ENCODE results near the gene LHFPL3.

Gene LHFPL3

GRCh38 chr7:104758504-104758903 lies 430.1 kb downstream of the LHFPL3 start:
- DNase-seq: no peak

GRCh38 chr7:104761892-104762291 lies 433.5 kb downstream of the LHFPL3 start:
- DNase-seq: no peak

- no peak for DNase-seq
These were observed 438.7 kb downstream of the LHFPL3 start for GRCh38 chr7:104767113-104767512.

GRCh38 chr7:104767826-104768536 lies 439.6 kb downstream of the LHFPL3 start:
- no peak for DNase-seq

GRCh38 chr7:104772405-104773345 lies 444.3 kb downstream of the LHFPL3 start:
- DNase-seq: no peak

- DNase-seq: no peak
These were observed 445.4 kb downstream of the LHFPL3 start for GRCh38 chr7:104773796-104774195.

- DNase-seq: no peak
These were observed 447.1 kb downstream of the LHFPL3 start for GRCh38 chr7:104775531-104775930.

- DNase-seq: no peak
These were observed 448.9 kb downstream of the LHFPL3 start for GRCh38 chr7:104777301-104777800.

- no peak for DNase-seq
These were observed 451.5 kb downstream of the LHFPL3 start for GRCh38 chr7:104779888-104780287.

GRCh38 chr7:104784686-104785085 lies 456.3 kb downstream of the LHFPL3 start:
- DNase-seq: no peak

- DNase-seq: no peak
These were observed 461.4 kb downstream of the LHFPL3 start for GRCh38 chr7:104789780-104790179.

- no peak for DNase-seq
These were observed 462.0 kb downstream of the LHFPL3 start for GRCh38 chr7:104790440-104790839.

- no peak for DNase-seq
These were observed 462.7 kb downstream of the LHFPL3 start for GRCh38 chr7:104791080-104791479.

GRCh38 chr7:104793066-104793465 lies 464.7 kb downstream of the LHFPL3 start:
- no peak for DNase-seq

- no peak for DNase-seq
These were observed 465.8 kb downstream of the LHFPL3 start for GRCh38 chr7:104794154-104794553.

GRCh38 chr7:104794589-104794988 lies 466.2 kb downstream of the LHFPL3 start:
- no peak for DNase-seq

GRCh38 chr7:104795086-104795485 lies 466.7 kb downstream of the LHFPL3 start:
- no peak for DNase-seq

GRCh38 chr7:104795616-104796398 lies 467.4 kb downstream of the LHFPL3 start:
- no peak for DNase-seq

GRCh38 chr7:104800307-104800706 lies 471.9 kb downstream of the LHFPL3 start:
- no peak for DNase-seq

- DNase-seq: no peak
These were observed 472.6 kb downstream of the LHFPL3 start for GRCh38 chr7:104801022-104801421.

GRCh38 chr7:104803931-104804330 lies 475.5 kb downstream of the LHFPL3 start:
- no peak for DNase-seq

- DNase-seq: no peak
These were observed 476.3 kb downstream of the LHFPL3 start for GRCh38 chr7:104804696-104805095.

All from central memory CD4-positive, alpha-beta T cell (primary cell).